Measurements from ENCODE around the gene FAM240A.
"Not testable (repeated sequence)": the region's sequence is repeated elsewhere in the genome, so short reads cannot be mapped to it uniquely, and the experiment has no call there.

FAM240A gene

GRCh38 chr3:46587268-46587667 lies 25.1 kb upstream of the FAM240A start:
- H3K79me2 ChIP-seq (ENCODE audit: control insufficient read depth, insufficient read depth, low read length, unreplicated experiment); H2AFZ ChIP-seq (ENCODE audit: low read length, unreplicated experiment); H3K4me3 ChIP-seq (ENCODE audit: low read depth, low read length); H3K4me1 ChIP-seq (ENCODE audit: control insufficient read depth, insufficient read depth, low read length, unreplicated experiment); H3K27me3 ChIP-seq (ENCODE audit: insufficient read depth, low read length); H3K36me3 ChIP-seq (ENCODE audit: insufficient read depth, low read length); H3K27ac ChIP-seq (ENCODE audit: low read depth, low read length): not testable (repeated sequence)

GRCh38 chr3:46593274-46593862 lies 19.0 kb upstream of the FAM240A start:
- Histone ChIP-seq H3K4me3 (ENCODE audit: low read depth, low read length) (no peak overlapping the region), H3K36me3 (ENCODE audit: insufficient read depth, low read length) (no peaks in the 10 kb centered on the region), H3K27ac (ENCODE audit: low read depth, low read length) (no peak overlapping the region), H2AFZ (ENCODE audit: low read length, unreplicated experiment) (no peak overlapping the region), H3K4me1 (ENCODE audit: control insufficient read depth, insufficient read depth, low read length, unreplicated experiment) (no peaks in the 10 kb centered on the region), H3K27me3 (ENCODE audit: insufficient read depth, low read length) (peaks cover 12% of the 10 kb centered on the region), H3K79me2 (ENCODE audit: control insufficient read depth, insufficient read depth, low read length, unreplicated experiment) (no peaks in the 10 kb centered on the region)

GRCh38 chr3:46593979-46594378 lies 18.3 kb upstream of the FAM240A start:
- H3K4me3 ChIP-seq (ENCODE audit: low read depth, low read length): no peak overlapping the region
- H2AFZ ChIP-seq (ENCODE audit: low read length, unreplicated experiment): no peak overlapping the region
- H3K27me3 ChIP-seq (ENCODE audit: insufficient read depth, low read length): peaks cover 18% of the 10 kb centered on the region
- H3K4me1 ChIP-seq (ENCODE audit: control insufficient read depth, insufficient read depth, low read length, unreplicated experiment): no peaks in the 10 kb centered on the region
- no peaks in the 10 kb centered on the region for H3K79me2 ChIP-seq (ENCODE audit: control insufficient read depth, insufficient read depth, low read length, unreplicated experiment)
- no peaks in the 10 kb centered on the region for H3K36me3 ChIP-seq (ENCODE audit: insufficient read depth, low read length)
- H3K27ac ChIP-seq (ENCODE audit: low read depth, low read length): no peak overlapping the region

GRCh38 chr3:46594723-46595122 lies 17.6 kb upstream of the FAM240A start:
- no peaks in the 10 kb centered on the region for H3K79me2 ChIP-seq (ENCODE audit: control insufficient read depth, insufficient read depth, low read length, unreplicated experiment)
- H2AFZ ChIP-seq (ENCODE audit: low read length, unreplicated experiment): no peak overlapping the region
- no peaks in the 10 kb centered on the region for H3K4me1 ChIP-seq (ENCODE audit: control insufficient read depth, insufficient read depth, low read length, unreplicated experiment)
- no peaks in the 10 kb centered on the region for H3K36me3 ChIP-seq (ENCODE audit: insufficient read depth, low read length)
- no peak overlapping the region for H3K27ac ChIP-seq (ENCODE audit: low read depth, low read length)
- H3K4me3 ChIP-seq (ENCODE audit: low read depth, low read length): no peak overlapping the region
- peaks cover 25% of the 10 kb centered on the region for H3K27me3 ChIP-seq (ENCODE audit: insufficient read depth, low read length)

- Histone ChIP-seq H2AFZ (ENCODE audit: low read length, unreplicated experiment) (no peak overlapping the region), H3K27me3 (ENCODE audit: insufficient read depth, low read length) (peaks cover 26% of the 10 kb centered on the region), H3K79me2 (ENCODE audit: control insufficient read depth, insufficient read depth, low read length, unreplicated experiment) (no peaks in the 10 kb centered on the region), H3K27ac (ENCODE audit: low read depth, low read length) (no peak overlapping the region), H3K4me1 (ENCODE audit: control insufficient read depth, insufficient read depth, low read length, unreplicated experiment) (no peaks in the 10 kb centered on the region), H3K36me3 (ENCODE audit: insufficient read depth, low read length) (no peaks in the 10 kb centered on the region), H3K4me3 (ENCODE audit: low read depth, low read length) (no peak overlapping the region)
Observed at GRCh38 chr3:46595819-46596314, 16.5 kb upstream of the FAM240A start.

- no peaks in the 10 kb centered on the region for H3K36me3 ChIP-seq (ENCODE audit: insufficient read depth, low read length)
- no peak overlapping the region for H2AFZ ChIP-seq (ENCODE audit: low read length, unreplicated experiment)
- no peak overlapping the region for H3K27ac ChIP-seq (ENCODE audit: low read depth, low read length)
- no peaks in the 10 kb centered on the region for H3K79me2 ChIP-seq (ENCODE audit: control insufficient read depth, insufficient read depth, low read length, unreplicated experiment)
- H3K27me3 ChIP-seq (ENCODE audit: insufficient read depth, low read length): peaks cover 17% of the 10 kb centered on the region
- no peak overlapping the region for H3K4me3 ChIP-seq (ENCODE audit: low read depth, low read length)
- H3K4me1 ChIP-seq (ENCODE audit: control insufficient read depth, insufficient read depth, low read length, unreplicated experiment): no peaks in the 10 kb centered on the region
Observed at GRCh38 chr3:46599590-46599989, 12.7 kb upstream of the FAM240A start.

- Histone ChIP-seq H3K27me3 (ENCODE audit: insufficient read depth, low read length) (peaks cover 13% of the 10 kb centered on the region), H3K27ac (ENCODE audit: low read depth, low read length) (no peak overlapping the region), H3K36me3 (ENCODE audit: insufficient read depth, low read length) (no peaks in the 10 kb centered on the region), H2AFZ (ENCODE audit: low read length, unreplicated experiment) (no peak overlapping the region), H3K4me3 (ENCODE audit: low read depth, low read length) (no peak overlapping the region), H3K79me2 (ENCODE audit: control insufficient read depth, insufficient read depth, low read length, unreplicated experiment) (no peaks in the 10 kb centered on the region), H3K4me1 (ENCODE audit: control insufficient read depth, insufficient read depth, low read length, unreplicated experiment) (no peaks in the 10 kb centered on the region)
Observed at GRCh38 chr3:46603446-46604046, 8.8 kb upstream of the FAM240A start.

GRCh38 chr3:46604127-46604526 lies 8.2 kb upstream of the FAM240A start:
- Histone ChIP-seq H3K79me2 (ENCODE audit: control insufficient read depth, insufficient read depth, low read length, unreplicated experiment) (no peaks in the 10 kb centered on the region), H3K27me3 (ENCODE audit: insufficient read depth, low read length) (peaks cover 7% of the 10 kb centered on the region), H3K36me3 (ENCODE audit: insufficient read depth, low read length) (no peaks in the 10 kb centered on the region), H2AFZ (ENCODE audit: low read length, unreplicated experiment) (no peak overlapping the region), H3K4me1 (ENCODE audit: control insufficient read depth, insufficient read depth, low read length, unreplicated experiment) (no peaks in the 10 kb centered on the region), H3K4me3 (ENCODE audit: low read depth, low read length) (no peak overlapping the region), H3K27ac (ENCODE audit: low read depth, low read length) (no peak overlapping the region)

- H3K27ac ChIP-seq (ENCODE audit: low read depth, low read length): no peak overlapping the region
- no peaks in the 10 kb centered on the region for H3K36me3 ChIP-seq (ENCODE audit: insufficient read depth, low read length)
- no peaks in the 10 kb centered on the region for H3K79me2 ChIP-seq (ENCODE audit: control insufficient read depth, insufficient read depth, low read length, unreplicated experiment)
- H3K4me3 ChIP-seq (ENCODE audit: low read depth, low read length): no peak overlapping the region
- H3K4me1 ChIP-seq (ENCODE audit: control insufficient read depth, insufficient read depth, low read length, unreplicated experiment): no peaks in the 10 kb centered on the region
- H2AFZ ChIP-seq (ENCODE audit: low read length, unreplicated experiment): no peak overlapping the region
- H3K27me3 ChIP-seq (ENCODE audit: insufficient read depth, low read length): peaks cover 9% of the 10 kb centered on the region
Observed at GRCh38 chr3:46607603-46608028, 4.7 kb upstream of the FAM240A start.

GRCh38 chr3:46609212-46609721 lies 3.1 kb upstream of the FAM240A start:
- Histone ChIP-seq H2AFZ (ENCODE audit: low read length, unreplicated experiment) (no peak overlapping the region), H3K79me2 (ENCODE audit: control insufficient read depth, insufficient read depth, low read length, unreplicated experiment) (no peaks in the 10 kb centered on the region), H3K4me1 (ENCODE audit: control insufficient read depth, insufficient read depth, low read length, unreplicated experiment) (no peaks in the 10 kb centered on the region), H3K27ac (ENCODE audit: low read depth, low read length) (no peak overlapping the region), H3K4me3 (ENCODE audit: low read depth, low read length) (no peak overlapping the region), H3K27me3 (ENCODE audit: insufficient read depth, low read length) (peaks cover 12% of the 10 kb centered on the region), H3K36me3 (ENCODE audit: insufficient read depth, low read length) (no peaks in the 10 kb centered on the region)
